Caco-2 (cell line): ENCODE data around the gene KCNAB1. TPM values are rescaled to one million over a fixed set of nuclear protein-coding genes. Genes with fewer than 3 reads are reported as not detected.

ENCODE experiments used
- BruUV-seq: library from RNA; stranded (reverse); fragments of 400-500 nt; replicated peaks from 2 replicates; lab custom pipeline; 2021; lab: Mats Ljungman, UMichigan
- CTCF ChIA-PET: fragments of 300-600 bp; sonication (Branson Sonifier 250); formaldehyde crosslinking; loops from one replicate; lab custom pipeline; 2022; ENCODE audit warnings: antibody characterized with exemption; lab: Charles Lee
- POLR2A ChIA-PET: fragments of 300-600 bp; sonication (Branson Sonifier 250); formaldehyde crosslinking; loops from one replicate; lab custom pipeline; 2022; ENCODE audit warnings: antibody characterized with exemption; lab: Charles Lee
- DNase-seq, 2 experiments: peaks; one replicate each; pipeline versions ENCODE4 v3.0.0 to v3.0.0-alpha.2; 2020 to 2022
- H3K27me3 ChIP-seq: replicated peaks from 2 replicates; pipeline ENCODE4 v1.6.0; 2011; ENCODE audit warnings: low read length; ENCODE audit not compliant: control insufficient read depth, insufficient read depth
- H3K36me3 ChIP-seq: 2 replicates; pipeline ENCODE4 v1.5.1; 2011; ENCODE audit warnings: low read length; ENCODE audit not compliant: control insufficient read depth, insufficient read depth
- H3K4me1 ChIP-seq: fragments of 250-450 bp; sonication (Bioruptor Pico); 2 replicates; pipeline ENCODE4 v1.5.1; 2020; ENCODE audit warnings: mild to moderate bottlenecking
- H3K4me3 ChIP-seq: 2 replicates; pipeline ENCODE4 v1.5.1; 2011; ENCODE audit warnings: low read depth, mild to moderate bottlenecking, control low read depth, low read length
- H3K9me3 ChIP-seq: fragments of 250-450 bp; sonication (Bioruptor Pico); 2 replicates; pipeline ENCODE4 v1.5.1; 2020; ENCODE audit warnings: mild to moderate bottlenecking, moderate library complexity
- H3K27ac Mint-ChIP-seq: one replicate; pipeline ENCODE4 v1.8.0; 2022; ENCODE audit warnings: mixed read lengths; ENCODE audit not compliant: unreplicated experiment
- H3K27me3 Mint-ChIP-seq: one replicate; pipeline ENCODE4 v1.8.0; 2022; ENCODE audit warnings: mixed read lengths; ENCODE audit not compliant: insufficient read depth, unreplicated experiment
- H3K36me3 Mint-ChIP-seq: one replicate; pipeline ENCODE4 v1.8.0; 2022; ENCODE audit warnings: mild to moderate bottlenecking, mixed read lengths; ENCODE audit not compliant: insufficient read depth, unreplicated experiment
- H3K4me1 Mint-ChIP-seq: one replicate; pipeline ENCODE4 v1.8.0; 2022; ENCODE audit warnings: low read depth, mixed read lengths; ENCODE audit not compliant: unreplicated experiment
- H3K4me3 Mint-ChIP-seq: one replicate; pipeline ENCODE4 v1.8.0; 2022; ENCODE audit warnings: mild to moderate bottlenecking, moderate library complexity, mixed read lengths; ENCODE audit not compliant: unreplicated experiment
- H3K9me3 Mint-ChIP-seq: one replicate; pipeline ENCODE4 v1.8.0; 2022; ENCODE audit warnings: mixed read lengths; ENCODE audit not compliant: unreplicated experiment
- intact Hi-C: fragments of 100-400 bp; cut with micrococcal nuclease; formaldehyde crosslinking; loops from one replicate; pipeline ENCODE4 v1.10.0; 2022; ENCODE audit not compliant: unreplicated experiment
- total RNA-seq: library from RNA; stranded (reverse); gene quantifications from 2 replicates; pipeline ENCODE4 v1.2.3, GENCODE V29; 2022
- TF ChIP-seq, protein P1 (sequence below), 2 experiments: fragments of 200-600 bp in 1 of 2; IDR thresholded peaks; 1 replicate in 1 of 2; 2 replicates in 1 of 2; pipeline versions ENCODE4 v1.5.1 to v1.8.0; 2011 to 2022; ENCODE audit warnings: antibody characterized with exemption in 1 of 2, control low read depth in 1 of 2, inconsistent platforms in 1 of 2, low read depth in 1 of 2, low read length in 1 of 2, mild to moderate bottlenecking in 1 of 2, moderate library complexity in 1 of 2; ENCODE audit not compliant: insufficient read depth in 1 of 2, severe bottlenecking in 1 of 2, unreplicated experiment in 1 of 2

Gene KCNAB1
- total RNA-seq, 1 experiment from 2014 or later: 0.14 TPM

DNA sequence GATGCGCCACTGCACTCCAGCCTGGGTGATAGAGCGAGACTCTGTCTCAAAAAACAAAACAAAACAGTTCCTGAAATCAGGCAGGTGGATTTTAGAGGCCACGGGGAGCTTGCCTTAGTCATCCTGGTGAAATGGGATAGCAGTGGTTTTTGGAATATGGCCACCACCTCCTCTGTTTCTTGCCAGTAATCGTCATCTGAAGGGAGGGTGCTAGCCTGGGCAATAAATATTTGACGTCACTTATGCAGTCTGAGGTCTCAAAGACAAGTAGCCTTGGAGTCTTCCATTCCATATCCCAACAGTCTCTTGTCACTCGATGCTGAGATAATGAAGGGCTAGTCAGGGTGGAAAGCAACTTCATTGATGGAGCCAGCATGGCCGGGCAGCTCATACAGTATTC, 55.2 kb downstream of the KCNAB1 start:
- Mint-ChIP-seq H3K36me3 (no peaks in the 10 kb centered on the region), H3K27me3 (peaks cover 3% of the 10 kb centered on the region), H3K4me1 (no peaks in the 10 kb centered on the region), H3K27ac (no peak overlapping the region), H3K9me3 (no peaks in the 10 kb centered on the region), H3K4me3 (no peak overlapping the region)
- no peaks in the 10 kb centered on the region for H3K9me3 ChIP-seq
- TF ChIP-seq, protein P1, sequence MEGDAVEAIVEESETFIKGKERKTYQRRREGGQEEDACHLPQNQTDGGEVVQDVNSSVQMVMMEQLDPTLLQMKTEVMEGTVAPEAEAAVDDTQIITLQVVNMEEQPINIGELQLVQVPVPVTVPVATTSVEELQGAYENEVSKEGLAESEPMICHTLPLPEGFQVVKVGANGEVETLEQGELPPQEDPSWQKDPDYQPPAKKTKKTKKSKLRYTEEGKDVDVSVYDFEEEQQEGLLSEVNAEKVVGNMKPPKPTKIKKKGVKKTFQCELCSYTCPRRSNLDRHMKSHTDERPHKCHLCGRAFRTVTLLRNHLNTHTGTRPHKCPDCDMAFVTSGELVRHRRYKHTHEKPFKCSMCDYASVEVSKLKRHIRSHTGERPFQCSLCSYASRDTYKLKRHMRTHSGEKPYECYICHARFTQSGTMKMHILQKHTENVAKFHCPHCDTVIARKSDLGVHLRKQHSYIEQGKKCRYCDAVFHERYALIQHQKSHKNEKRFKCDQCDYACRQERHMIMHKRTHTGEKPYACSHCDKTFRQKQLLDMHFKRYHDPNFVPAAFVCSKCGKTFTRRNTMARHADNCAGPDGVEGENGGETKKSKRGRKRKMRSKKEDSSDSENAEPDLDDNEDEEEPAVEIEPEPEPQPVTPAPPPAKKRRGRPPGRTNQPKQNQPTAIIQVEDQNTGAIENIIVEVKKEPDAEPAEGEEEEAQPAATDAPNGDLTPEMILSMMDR (IDR thresholded peaks at IDR 0.05; ENCODE audit: insufficient read depth in 1 of 2, low read depth in 1 of 2, low read length in 1 of 2, severe bottlenecking in 1 of 2, unreplicated experiment in 1 of 2): no peak
- ChIA-PET CTCF (interaction anchor here (1.9 kb wide), 1 partner anchor 334 kb away, joined by 15 read pairs; no protein-coding TSS in a partner anchor), POLR2A (no interaction called here)
- no TSS peak for BruUV-seq
- H3K4me3 ChIP-seq: no peak overlapping the region
- no peaks in the 10 kb centered on the region for H3K4me1 ChIP-seq
- no peak for DNase-seq
- H3K36me3 ChIP-seq: no peaks in the 10 kb centered on the region
- intact Hi-C loops: no loop called here
- H3K27me3 ChIP-seq: no peaks in the 10 kb centered on the region

DNA sequence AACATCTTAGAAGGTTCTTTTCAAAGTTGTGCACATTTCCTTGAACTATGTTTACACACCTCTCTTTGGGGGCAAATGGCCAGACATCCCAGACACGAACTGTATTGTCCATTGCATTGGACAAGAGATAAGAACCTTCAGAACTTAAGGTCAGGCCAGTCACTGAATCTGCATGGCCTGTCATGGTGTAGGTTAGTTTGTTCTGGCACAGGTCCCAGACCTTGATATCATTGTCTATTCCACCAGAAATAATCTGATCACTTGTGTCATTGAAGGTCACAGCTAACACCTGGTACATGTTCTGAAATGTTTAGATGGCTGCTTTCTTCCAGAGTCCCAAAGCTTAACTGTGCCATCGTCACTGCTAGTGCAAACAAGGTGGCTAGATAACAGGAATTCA, 55.7 kb downstream of the KCNAB1 start:
- TF ChIP-seq, protein P1 (IDR thresholded peaks at IDR 0.05; ENCODE audit: insufficient read depth in 1 of 2, low read depth in 1 of 2, low read length in 1 of 2, severe bottlenecking in 1 of 2, unreplicated experiment in 1 of 2): no peak
- no peaks in the 10 kb centered on the region for H3K9me3 Mint-ChIP-seq
- no peak overlapping the region for H3K27ac Mint-ChIP-seq
- Histone ChIP-seq H3K4me3 (no peak overlapping the region), H3K36me3 (no peaks in the 10 kb centered on the region), H3K9me3 (no peaks in the 10 kb centered on the region), H3K27me3 (no peaks in the 10 kb centered on the region), H3K4me1 (no peaks in the 10 kb centered on the region)
- ChIA-PET CTCF (no interaction called here), POLR2A (no interaction called here)
- H3K4me1 Mint-ChIP-seq: no peaks in the 10 kb centered on the region
- no peak overlapping the region for H3K4me3 Mint-ChIP-seq
- intact Hi-C loops: no loop called here
- no TSS peak for BruUV-seq
- no peak for DNase-seq
- no peaks in the 10 kb centered on the region for H3K36me3 Mint-ChIP-seq
- H3K27me3 Mint-ChIP-seq: peaks cover 2% of the 10 kb centered on the region

DNA sequence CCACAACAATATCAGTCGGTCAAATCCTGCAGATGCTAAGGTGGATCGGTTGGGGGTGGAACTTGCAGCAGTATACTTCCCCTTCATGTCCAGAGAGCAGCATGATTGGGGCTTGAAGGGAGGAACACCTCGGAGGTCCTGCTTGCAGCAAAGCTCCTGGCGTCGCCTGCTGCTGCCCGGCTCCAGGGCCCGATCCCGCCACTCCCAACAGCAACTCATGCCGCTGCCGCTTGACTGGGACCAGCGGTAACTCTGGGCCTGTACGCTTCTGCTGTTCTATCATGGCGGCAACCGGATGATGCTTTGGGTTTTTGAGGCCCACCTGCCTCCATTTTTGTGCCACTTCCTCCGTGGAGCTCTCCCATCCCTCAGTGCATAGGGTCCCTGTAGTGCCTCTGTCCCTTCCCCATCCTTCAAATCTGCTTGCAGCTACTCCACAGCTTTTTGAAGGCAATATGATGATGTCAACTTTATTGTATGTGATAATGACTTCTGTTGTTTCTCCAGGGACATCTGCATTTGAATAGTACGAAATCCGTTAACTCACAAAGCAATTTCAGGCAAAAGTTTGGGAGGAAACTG, 56.3 kb downstream of the KCNAB1 start:
- no peak overlapping the region for H3K27ac Mint-ChIP-seq
- H3K9me3 ChIP-seq: no peaks in the 10 kb centered on the region
- no peaks in the 10 kb centered on the region for H3K9me3 Mint-ChIP-seq
- no peaks in the 10 kb centered on the region for H3K4me1 ChIP-seq
- ChIA-PET POLR2A (no interaction called here), CTCF (no interaction called here)
- no peaks in the 10 kb centered on the region for H3K36me3 ChIP-seq
- no TSS peak for BruUV-seq
- no peaks in the 10 kb centered on the region for H3K36me3 Mint-ChIP-seq
- peaks cover 3% of the 10 kb centered on the region for H3K27me3 Mint-ChIP-seq
- no peak for DNase-seq
- no peak overlapping the region for H3K4me3 Mint-ChIP-seq
- no peaks in the 10 kb centered on the region for H3K4me1 Mint-ChIP-seq
- TF ChIP-seq, protein P1 (IDR thresholded peaks at IDR 0.05; ENCODE audit: insufficient read depth in 1 of 2, low read depth in 1 of 2, low read length in 1 of 2, severe bottlenecking in 1 of 2, unreplicated experiment in 1 of 2): no peak
- H3K4me3 ChIP-seq: no peak overlapping the region
- intact Hi-C loops: no loop called here
- no peaks in the 10 kb centered on the region for H3K27me3 ChIP-seq
